MCF 10A (cell line): ENCODE results near the gene CDC25B. TPM values are rescaled to one million over a fixed set of nuclear protein-coding genes. Genes with fewer than 3 reads are reported as not detected.

Source experiments
- BruUV-seq: library from RNA; stranded (reverse); fragments of 400-500 nt; replicated peaks from 2 replicates; lab custom pipeline; 2021; lab: Mats Ljungman, UMichigan
- CTCF ChIA-PET: fragments of 300-600 bp; sonication (Branson Sonifier 250); formaldehyde crosslinking; extraction: SDS; loops from one replicate; lab custom pipeline; 2021; ENCODE audit warnings: antibody characterized with exemption, inconsistent platforms; lab: Yijun Ruan, JAX
- POLR2A ChIA-PET: fragments of 300-600, 350-650 bp; sonication (Branson Sonifier 250); formaldehyde crosslinking; extraction: SDS; loops from one replicate; lab custom pipeline; 2020; ENCODE audit warnings: antibody characterized with exemption, inconsistent platforms; lab: Yijun Ruan, JAX
- DNase-seq: peaks from one replicate; pipeline ENCODE4 v3.0.0-alpha.2; 2018; ENCODE audit not compliant: unreplicated experiment
- H3K27ac Mint-ChIP-seq: one replicate; pipeline ENCODE4 v1.8.0; 2022; ENCODE audit warnings: mild to moderate bottlenecking, low read depth, mixed read lengths; ENCODE audit not compliant: unreplicated experiment
- H3K27me3 Mint-ChIP-seq: one replicate; pipeline ENCODE4 v1.8.0; 2022; ENCODE audit warnings: mixed read lengths; ENCODE audit not compliant: insufficient read depth, unreplicated experiment
- H3K36me3 Mint-ChIP-seq: one replicate; pipeline ENCODE4 v1.8.0; 2022; ENCODE audit warnings: mild to moderate bottlenecking, moderate library complexity, mixed read lengths; ENCODE audit not compliant: insufficient read depth, unreplicated experiment
- H3K4me1 Mint-ChIP-seq: one replicate; pipeline ENCODE4 v1.8.0; 2022; ENCODE audit warnings: mixed read lengths; ENCODE audit not compliant: insufficient read depth, unreplicated experiment
- H3K4me3 Mint-ChIP-seq: one replicate; pipeline ENCODE4 v1.8.0; 2022; ENCODE audit warnings: mild to moderate bottlenecking, moderate library complexity, mixed read lengths; ENCODE audit not compliant: unreplicated experiment
- H3K9me3 Mint-ChIP-seq: one replicate; pipeline ENCODE4 v1.8.0; 2022; ENCODE audit warnings: mixed read lengths; ENCODE audit not compliant: unreplicated experiment
- intact Hi-C: fragments of 100-400 bp; cut with micrococcal nuclease; formaldehyde crosslinking; loops from 2 replicates; pipeline ENCODE4 v1.14.1; 2022
- total RNA-seq: library from RNA; stranded (reverse); gene quantifications from 2 replicates; pipeline ENCODE4 v1.2.3, GENCODE V29; 2022
- TF ChIP-seq, protein P1 (sequence below): fragments of 200-600 bp; IDR thresholded peaks from one replicate; pipeline ENCODE4 v1.8.0; 2022; ENCODE audit warnings: antibody characterized with exemption, mild to moderate bottlenecking; ENCODE audit not compliant: unreplicated experiment

The CDC25B gene
- total RNA-seq, 1 experiment from 2014 or later, result 134 TPM

DNA sequence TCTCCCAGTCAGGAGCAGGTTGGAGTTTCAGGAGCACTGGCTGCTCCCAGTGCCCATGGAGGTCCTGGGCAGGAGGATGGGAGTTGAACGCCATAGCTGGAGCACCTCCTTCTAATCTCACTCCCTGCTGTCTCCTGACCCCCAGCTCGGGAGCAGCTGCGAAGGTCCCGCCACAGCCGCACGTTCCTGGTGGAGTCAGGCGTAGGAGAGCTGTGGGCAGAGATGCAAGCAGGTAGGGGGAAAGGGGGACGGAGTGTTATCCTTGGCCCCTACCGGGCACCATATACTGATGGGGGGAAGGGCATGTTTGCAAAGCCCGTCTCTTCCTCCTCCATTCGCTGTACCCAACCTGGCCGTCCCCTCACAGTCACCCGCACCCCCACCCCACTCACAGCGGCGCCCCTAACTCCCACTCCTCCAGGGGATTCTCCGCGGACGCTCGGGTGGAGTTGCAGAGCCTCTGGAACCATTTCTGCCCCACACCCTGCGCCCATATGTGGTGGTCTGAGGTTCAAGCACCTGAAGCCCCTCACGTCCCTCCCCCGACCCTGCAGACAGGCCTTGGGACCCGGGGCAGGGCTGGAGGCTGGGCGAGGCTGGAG, 46.9 kb upstream of the CDC25B start:
- no peaks in the 10 kb centered on the region for H3K9me3 Mint-ChIP-seq
- DNase-seq, result no peak
- intact Hi-C loops, result loop anchor here (2.0 kb wide), 1 partner anchor 32 kb away; no protein-coding TSS in a partner anchor
- H3K4me1 Mint-ChIP-seq, result no peaks in the 10 kb centered on the region
- ChIA-PET POLR2A (interaction anchor here (2.4 kb wide), 1 partner anchor 18 kb away, joined by 7 read pairs; the partner anchor contains the start of gene ADISSP), CTCF (interaction anchor here (0.5 to 1.8 kb wide), 11 partner anchors 9 to 430 kb away, joined by 3 to 11 read pairs (median 4); no protein-coding TSS in a partner anchor)
- no peak overlapping the region for H3K27ac Mint-ChIP-seq
- H3K4me3 Mint-ChIP-seq, result no peak overlapping the region
- TF ChIP-seq, protein P1, sequence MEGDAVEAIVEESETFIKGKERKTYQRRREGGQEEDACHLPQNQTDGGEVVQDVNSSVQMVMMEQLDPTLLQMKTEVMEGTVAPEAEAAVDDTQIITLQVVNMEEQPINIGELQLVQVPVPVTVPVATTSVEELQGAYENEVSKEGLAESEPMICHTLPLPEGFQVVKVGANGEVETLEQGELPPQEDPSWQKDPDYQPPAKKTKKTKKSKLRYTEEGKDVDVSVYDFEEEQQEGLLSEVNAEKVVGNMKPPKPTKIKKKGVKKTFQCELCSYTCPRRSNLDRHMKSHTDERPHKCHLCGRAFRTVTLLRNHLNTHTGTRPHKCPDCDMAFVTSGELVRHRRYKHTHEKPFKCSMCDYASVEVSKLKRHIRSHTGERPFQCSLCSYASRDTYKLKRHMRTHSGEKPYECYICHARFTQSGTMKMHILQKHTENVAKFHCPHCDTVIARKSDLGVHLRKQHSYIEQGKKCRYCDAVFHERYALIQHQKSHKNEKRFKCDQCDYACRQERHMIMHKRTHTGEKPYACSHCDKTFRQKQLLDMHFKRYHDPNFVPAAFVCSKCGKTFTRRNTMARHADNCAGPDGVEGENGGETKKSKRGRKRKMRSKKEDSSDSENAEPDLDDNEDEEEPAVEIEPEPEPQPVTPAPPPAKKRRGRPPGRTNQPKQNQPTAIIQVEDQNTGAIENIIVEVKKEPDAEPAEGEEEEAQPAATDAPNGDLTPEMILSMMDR, result no peak
- H3K27me3 Mint-ChIP-seq, result peaks cover 8% of the 10 kb centered on the region
- BruUV-seq, result no TSS peak
- peaks cover 7% of the 10 kb centered on the region for H3K36me3 Mint-ChIP-seq

DNA sequence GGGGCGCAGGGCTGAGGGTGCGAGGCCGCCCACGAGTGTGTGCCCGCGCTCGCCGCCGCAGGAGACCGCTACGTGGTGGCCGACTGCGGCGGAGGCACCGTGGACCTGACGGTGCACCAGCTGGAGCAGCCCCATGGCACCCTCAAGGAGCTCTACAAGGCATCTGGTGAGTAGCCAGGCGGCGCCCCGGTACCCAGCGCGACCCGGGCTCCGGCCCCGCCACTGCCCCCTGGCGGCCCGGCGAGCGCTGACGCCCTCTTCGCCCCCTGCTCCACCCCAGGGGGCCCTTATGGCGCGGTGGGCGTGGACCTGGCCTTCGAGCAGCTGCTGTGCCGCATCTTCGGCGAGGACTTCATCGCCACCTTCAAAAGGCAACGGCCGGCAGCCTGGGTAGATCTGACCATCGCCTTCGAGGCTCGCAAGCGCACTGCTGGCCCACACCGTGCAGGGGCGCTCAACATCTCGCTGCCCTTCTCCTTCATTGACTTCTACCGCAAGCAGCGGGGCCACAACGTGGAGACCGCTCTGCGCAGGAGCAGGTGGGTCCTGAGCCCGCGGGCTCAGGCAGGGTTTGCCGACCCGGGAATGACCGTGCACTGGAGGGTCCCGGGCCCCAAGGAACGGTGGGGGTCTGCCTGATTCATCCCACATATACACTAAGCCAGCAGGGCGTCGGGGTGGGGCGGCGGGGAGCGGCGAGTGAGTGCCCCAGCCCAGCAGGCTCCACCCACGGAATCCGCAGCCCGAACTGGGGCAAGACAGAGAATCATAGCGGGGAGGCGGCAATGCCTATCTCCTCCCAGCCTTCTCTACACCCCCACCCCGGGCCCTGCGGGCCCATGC, 46.2 kb upstream of the CDC25B start:
- CTCF ChIA-PET, result interaction anchor here (0.5 to 1.8 kb wide), 12 partner anchors 8 to 429 kb away, joined by 3 to 18 read pairs (median 4); partner anchors contain the start of gene ADISSP
- POLR2A ChIA-PET, result interaction anchor here (0.9 kb wide), 1 partner anchor 541 kb away, joined by 3 read pairs; the partner anchor contains the start of gene ITPA
- H3K27me3 Mint-ChIP-seq, result peaks cover under 1% of the 10 kb centered on the region
- H3K4me1 Mint-ChIP-seq, result no peaks in the 10 kb centered on the region
- H3K27ac Mint-ChIP-seq, result no peak overlapping the region
- DNase-seq, result no peak
- peaks cover 7% of the 10 kb centered on the region for H3K36me3 Mint-ChIP-seq
- intact Hi-C loops, result loop anchor here (2.0 kb wide), 1 partner anchor 33 kb away; no protein-coding TSS in a partner anchor
- no peak overlapping the region for H3K4me3 Mint-ChIP-seq
- BruUV-seq, result no TSS peak
- no peaks in the 10 kb centered on the region for H3K9me3 Mint-ChIP-seq
- TF ChIP-seq, protein P1, result peak; percentile 74

DNA sequence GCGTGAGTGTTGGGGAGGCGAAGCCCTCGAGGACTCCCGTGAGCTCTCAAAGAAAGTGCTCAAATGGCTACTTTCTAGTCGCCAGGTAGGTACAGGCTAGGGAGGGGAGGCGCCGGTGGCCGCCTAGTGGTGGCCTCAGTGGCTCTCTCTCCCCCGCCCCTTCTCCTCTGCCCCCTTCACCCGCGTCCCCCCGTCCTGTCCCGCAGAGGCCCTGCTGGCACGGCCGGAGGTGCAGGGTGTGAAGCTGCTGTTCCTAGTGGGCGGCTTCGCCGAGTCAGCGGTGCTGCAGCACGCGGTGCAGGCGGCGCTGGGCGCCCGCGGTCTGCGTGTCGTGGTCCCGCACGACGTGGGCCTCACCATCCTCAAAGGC, 44.8 kb upstream of the CDC25B start:
- CTCF ChIA-PET, result interaction anchor here (0.6 to 1.7 kb wide), 16 partner anchors 9 to 1159 kb away, joined by 3 to 18 read pairs (median 4); partner anchors contain the start of genes ADISSP and SPEF1
- H3K27me3 Mint-ChIP-seq, result no peaks in the 10 kb centered on the region
- peaks cover 7% of the 10 kb centered on the region for H3K36me3 Mint-ChIP-seq
- intact Hi-C loops, result no loop called here
- BruUV-seq, result no TSS peak
- DNase-seq, result no peak
- no peaks in the 10 kb centered on the region for H3K4me1 Mint-ChIP-seq
- no peak overlapping the region for H3K4me3 Mint-ChIP-seq
- POLR2A ChIA-PET, result interaction anchor here (1.0 kb wide), 1 partner anchor 17 kb away, joined by 3 read pairs; no protein-coding TSS in a partner anchor
- TF ChIP-seq, protein P1, result no peak
- H3K9me3 Mint-ChIP-seq, result no peaks in the 10 kb centered on the region
- H3K27ac Mint-ChIP-seq, result no peak overlapping the region
